Brain microvascular endothelial cell (primary cell): ENCODE measurements around the gene ITGA7.

Source experiments
- DNase-seq: peaks from one replicate; pipeline ENCODE4 v3.0.0-alpha.2; 2020
- H3K27ac ChIP-seq: fragments of 250-450 bp; sonication (Bioruptor Pico); 2 replicates; pipeline ENCODE4 v1.5.1; 2020; ENCODE audit warnings: mild to moderate bottlenecking, moderate library complexity
- H3K27me3 ChIP-seq: fragments of 250-450 bp; sonication (Bioruptor Pico); replicated peaks from 2 replicates; pipeline ENCODE4 v1.5.1; 2020; ENCODE audit warnings: mild to moderate bottlenecking
- H3K36me3 ChIP-seq: fragments of 250-450 bp; sonication (Bioruptor Pico); replicated peaks from 2 replicates; pipeline ENCODE4 v1.5.1; 2020; ENCODE audit warnings: mild to moderate bottlenecking
- H3K4me3 ChIP-seq: 2 replicates; pipeline ENCODE4 v1.5.1; 2011; ENCODE audit warnings: low read depth, mild to moderate bottlenecking, control low read depth, low read length, moderate library complexity
- CTCF ChIP-seq: IDR thresholded peaks from 2 replicates; pipeline ENCODE4 v1.5.1; 2011; ENCODE audit warnings: low read depth, mild to moderate bottlenecking, moderate library complexity, low read length, control low read depth, inconsistent platforms; ENCODE audit errors: missing control alignments
- in situ Hi-C: cut with HindIII; loops from 2 replicates; pipeline ENCODE4 v1.10.0; 2017; ENCODE audit warnings: low sequenced_read_pairs, low pct_ligation_motif_present

Gene ITGA7

DNA sequence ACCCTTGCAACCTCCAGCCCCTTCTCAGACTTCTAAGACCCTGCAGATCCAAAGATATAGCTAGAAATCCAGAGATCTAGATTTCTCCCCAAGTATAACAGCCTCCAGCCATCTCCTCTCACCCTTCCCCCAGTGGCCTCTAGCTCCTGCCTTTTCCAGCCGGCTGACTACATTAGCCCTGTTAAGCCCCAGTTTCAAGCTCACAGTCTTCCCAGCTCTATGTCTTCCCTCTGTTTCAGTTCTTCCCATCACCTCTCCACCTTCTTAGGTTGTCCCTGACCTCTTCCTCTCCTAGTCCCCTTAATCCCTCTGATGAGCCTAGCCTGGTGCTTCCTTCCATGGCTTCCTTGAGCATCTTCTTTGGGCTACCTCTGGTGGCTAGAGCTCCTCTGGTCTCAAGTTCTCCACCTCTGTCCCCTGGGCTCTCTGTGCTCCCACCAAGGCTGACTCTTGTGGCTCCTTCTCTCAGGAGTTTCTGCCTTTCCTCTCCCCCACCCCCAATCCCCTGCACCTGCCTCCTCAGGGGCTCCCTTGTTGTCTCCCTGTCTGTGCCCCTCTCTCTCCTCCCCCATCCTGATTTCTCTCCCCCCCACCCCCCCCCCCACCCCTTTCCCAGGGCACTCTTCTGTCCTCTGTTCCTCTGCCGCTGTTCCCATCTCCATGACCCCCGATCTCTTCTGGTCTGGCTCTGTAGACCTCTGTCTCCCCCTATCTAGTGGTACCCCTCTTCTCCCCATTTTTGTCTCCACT lies 34.4 kb upstream of the ITGA7 start:
- no peak for DNase-seq
- H3K27ac ChIP-seq, result no peak overlapping the region
- no peak for TF ChIP-seq CTCF
- in situ Hi-C loops, result no loop called here
- no peaks in the 10 kb centered on the region for H3K36me3 ChIP-seq
- H3K27me3 ChIP-seq, result no peaks in the 10 kb centered on the region
- peak overlapping the region; percentile 72 for H3K4me3 ChIP-seq

DNA sequence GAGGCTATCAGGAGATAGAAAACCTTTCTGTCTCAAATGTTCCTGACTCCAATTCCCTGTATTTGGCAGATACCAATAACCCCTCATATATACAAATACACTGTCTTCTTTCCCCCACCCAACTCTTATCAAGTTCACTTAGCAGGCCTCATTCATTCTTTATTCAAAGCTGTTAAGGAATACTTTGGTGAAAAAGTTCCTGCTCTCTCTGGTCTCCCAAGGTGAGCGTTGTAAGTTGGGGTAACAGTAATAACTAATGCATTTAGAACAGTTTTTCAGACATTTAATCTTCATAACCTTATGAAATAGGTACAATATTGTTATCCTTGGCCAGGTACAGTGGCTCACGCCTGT lies 31.3 kb upstream of the ITGA7 start:
- no peak overlapping the region for H3K4me3 ChIP-seq
- TF ChIP-seq CTCF, result no peak
- H3K27ac ChIP-seq, result no peak overlapping the region
- no peaks in the 10 kb centered on the region for H3K36me3 ChIP-seq
- H3K27me3 ChIP-seq, result no peaks in the 10 kb centered on the region
- DNase-seq, result no peak
- in situ Hi-C loops, result no loop called here

DNA sequence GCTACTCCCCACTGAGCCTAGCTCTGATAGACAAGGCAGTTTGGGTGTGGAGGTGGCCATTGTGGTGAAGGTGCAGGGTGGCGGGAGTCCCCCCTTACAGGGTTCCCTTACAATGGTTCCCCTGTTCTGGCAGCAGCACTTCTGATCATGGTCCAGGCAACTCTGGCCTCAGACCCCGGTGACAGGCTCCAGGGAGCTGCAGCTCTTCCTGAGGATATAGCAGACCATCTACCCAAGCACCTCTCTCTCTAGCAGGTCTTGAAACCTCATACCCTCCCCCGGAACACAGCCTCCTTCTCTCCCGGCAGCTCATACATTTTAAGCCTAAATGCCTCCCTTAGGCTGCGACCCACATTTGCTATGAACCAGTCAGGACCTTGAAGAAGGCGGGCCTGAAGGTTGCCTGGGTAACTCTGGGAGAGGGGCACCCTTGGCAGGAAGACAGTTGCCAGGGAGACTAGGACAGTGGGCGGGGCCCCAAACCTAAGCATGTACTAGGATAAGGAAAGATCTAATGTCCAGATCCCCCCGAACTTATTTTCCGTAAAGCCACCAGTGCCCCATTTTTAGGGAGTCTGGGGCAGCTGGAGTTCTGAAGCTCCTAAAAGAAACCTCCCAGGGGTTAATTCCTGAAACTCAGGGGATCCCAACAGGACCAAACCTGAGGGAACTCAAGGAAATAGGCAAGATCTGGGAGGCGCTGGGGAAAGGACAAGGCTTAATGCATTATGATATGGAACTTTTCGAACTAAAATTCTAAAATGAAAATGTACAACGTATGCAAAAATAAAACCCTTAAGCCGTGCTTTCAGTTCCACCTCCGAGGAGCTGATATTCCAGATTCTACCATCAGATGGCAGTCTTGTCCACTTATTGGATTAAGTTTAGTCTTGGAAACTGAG lies 30.7 kb upstream of the ITGA7 start:
- TF ChIP-seq CTCF, result peak; percentile 72
- in situ Hi-C loops, result no loop called here
- peak overlapping the region; percentile 75 for H3K4me3 ChIP-seq
- no peaks in the 10 kb centered on the region for H3K36me3 ChIP-seq
- H3K27ac ChIP-seq, result peak overlapping the region; percentile 23
- no peaks in the 10 kb centered on the region for H3K27me3 ChIP-seq
- DNase-seq, result peak; percentile 79

- in situ Hi-C loops, result no loop called here
- Histone ChIP-seq H3K27ac (no peak overlapping the region), H3K36me3 (no peaks in the 10 kb centered on the region), H3K4me3 (peak overlapping the region; percentile 75), H3K27me3 (no peaks in the 10 kb centered on the region)
- no peak for TF ChIP-seq CTCF
- no peak for DNase-seq
These were observed 29.9 kb upstream of the ITGA7 start for GRCh38 chr12:55737581-55738122.

DNA sequence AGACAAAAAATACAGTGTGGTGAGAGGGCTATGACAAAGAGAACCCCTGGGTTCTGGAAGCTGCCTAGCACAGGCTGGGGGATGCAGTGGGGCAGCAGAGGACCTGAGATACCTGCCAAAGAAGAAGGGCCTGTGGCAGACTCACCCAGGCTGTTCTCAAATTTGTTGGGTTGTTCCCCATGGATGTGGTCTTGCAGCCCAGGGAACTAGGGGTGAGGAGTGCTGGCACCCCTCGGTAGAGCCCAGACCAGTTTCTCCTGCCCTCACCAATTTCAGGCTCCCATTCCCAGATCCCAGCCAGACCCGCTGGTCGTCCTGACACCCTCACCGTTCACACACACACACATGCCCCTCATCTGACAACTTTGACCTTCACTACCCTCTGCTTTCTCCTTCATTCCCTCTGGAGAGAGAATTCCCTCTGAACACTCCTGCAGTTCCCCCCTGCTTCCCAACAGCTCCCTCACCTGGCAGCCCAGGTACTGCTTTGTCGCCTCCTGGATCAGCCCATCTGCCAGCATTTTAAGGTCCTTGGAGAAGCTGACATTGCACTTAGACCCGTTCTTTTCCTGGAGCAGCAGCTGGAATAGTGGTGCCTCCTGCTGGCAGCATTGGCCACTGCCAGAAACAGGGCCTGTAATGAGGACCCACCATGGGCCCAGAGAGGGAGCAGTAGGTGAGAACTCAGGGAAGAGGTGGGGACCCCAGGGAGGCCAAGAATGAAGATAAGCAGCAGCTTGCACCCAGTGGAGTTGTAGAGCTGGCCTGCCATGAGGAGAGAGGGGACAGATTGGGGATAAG lies 29.3 kb upstream of the ITGA7 start:
- no peaks in the 10 kb centered on the region for H3K36me3 ChIP-seq
- peak; percentile 66 for DNase-seq
- no peak overlapping the region for H3K27ac ChIP-seq
- peak; percentile 94 for TF ChIP-seq CTCF
- in situ Hi-C loops, result no loop called here
- no peak overlapping the region for H3K4me3 ChIP-seq
- H3K27me3 ChIP-seq, result no peaks in the 10 kb centered on the region
